HFFc6 (cell line): ENCODE measurements around the gene TMEM92. TPM values are rescaled to one million over a fixed set of nuclear protein-coding genes. Genes with fewer than 3 reads are reported as not detected.
A peak's percentile ranks its signal among the peaks of the same experiment; 100 is the strongest.

Experiments used
- DNase-seq: peaks from one replicate; pipeline ENCODE4 v3.0.0-alpha.2; 2018
- H3K27ac Mint-ChIP-seq: 2 replicates; pipeline ENCODE4 v1.8.0; 2020; ENCODE audit warnings: mild to moderate bottlenecking, mixed read lengths
- H3K27me3 Mint-ChIP-seq: 2 replicates; pipeline ENCODE4 v1.8.0; 2021; ENCODE audit warnings: mild to moderate bottlenecking, moderate library complexity, mixed read lengths; ENCODE audit not compliant: insufficient read depth
- H3K36me3 Mint-ChIP-seq: 2 replicates; pipeline ENCODE4 v1.8.0; 2021; ENCODE audit warnings: low read depth, mixed read lengths
- H3K4me1 Mint-ChIP-seq: 2 replicates; pipeline ENCODE4 v1.8.0; 2020; ENCODE audit warnings: low read depth, mixed read lengths
- H3K4me3 Mint-ChIP-seq: 2 replicates; pipeline ENCODE4 v1.8.0; 2020; ENCODE audit warnings: mild to moderate bottlenecking, moderate library complexity, mixed read lengths
- H3K9me3 Mint-ChIP-seq: 2 replicates; pipeline ENCODE4 v1.8.0; 2020; ENCODE audit warnings: mild to moderate bottlenecking, mixed read lengths
- CTCF ChIP-seq: fragments of 200-600 bp; sonication (generic); IDR thresholded peaks from 2 replicates; pipeline ENCODE4 v1.5.0; 2021; ENCODE audit warnings: antibody characterized with exemption, mild to moderate bottlenecking
- total RNA-seq, 6 experiments: library from RNA; stranded (reverse); fragmentation: NEBNext Ultra II Directional; extraction: Animal tissue kit (Norgen Biotek cat#: 25700); gene quantifications; 2 replicates in 1 of 6; 3 replicates in 5 of 6; pipeline ENCODE4 v1.2.3, GENCODE V29; 2021

TMEM92 gene
- total RNA-seq, 6 experiments from 2014 or later: 0.17 to 0.24 (median 0.18) TPM; not detected in 3

GRCh38 chr17:50304781-50305404 is 30.6 kb downstream of the TMEM92 start:
- H3K4me1 Mint-ChIP-seq: peaks cover 46% of the 10 kb centered on the region
- H3K36me3 Mint-ChIP-seq: no peaks in the 10 kb centered on the region; the same call in 1 of the 2 replicates
- peak overlapping the region; percentile 52 for H3K4me3 Mint-ChIP-seq
- H3K27me3 Mint-ChIP-seq: no peaks in the 10 kb centered on the region
- peak; percentile 13 for DNase-seq
- H3K27ac Mint-ChIP-seq: peak overlapping the region; percentile 48
- no peaks in the 10 kb centered on the region for H3K9me3 Mint-ChIP-seq
- TF ChIP-seq CTCF: no peak

GRCh38 chr17:50307654-50308053 is 33.4 kb downstream of the TMEM92 start:
- Mint-ChIP-seq H3K27ac (no peak overlapping the region; the same call in 1 of the 2 replicates), H3K27me3 (peaks cover 8% of the 10 kb centered on the region), H3K4me3 (no peak overlapping the region), H3K9me3 (no peaks in the 10 kb centered on the region), H3K4me1 (peaks cover 58% of the 10 kb centered on the region), H3K36me3 (no peaks in the 10 kb centered on the region; the same call in 1 of the 2 replicates)
- no peak for DNase-seq
- no peak for TF ChIP-seq CTCF

- no peak for TF ChIP-seq CTCF
- peak; percentile 33 for DNase-seq
- Mint-ChIP-seq H3K4me1 (peaks cover 58% of the 10 kb centered on the region), H3K36me3 (no peaks in the 10 kb centered on the region; the same call in 1 of the 2 replicates), H3K27ac (peak overlapping the region; percentile 69), H3K27me3 (peaks cover 18% of the 10 kb centered on the region), H3K4me3 (peak overlapping the region; percentile 37), H3K9me3 (no peaks in the 10 kb centered on the region)
Observed at GRCh38 chr17:50308666-50309065, 34.4 kb downstream of the TMEM92 start.

- no peaks in the 10 kb centered on the region for H3K9me3 Mint-ChIP-seq
- peaks cover 28% of the 10 kb centered on the region for H3K27me3 Mint-ChIP-seq
- no peak for DNase-seq
- no peak overlapping the region for H3K27ac Mint-ChIP-seq
- no peak for TF ChIP-seq CTCF
- H3K4me3 Mint-ChIP-seq: no peak overlapping the region; the same call in 1 of the 2 replicates
- no peaks in the 10 kb centered on the region; the same call in 1 of the 2 replicates for H3K36me3 Mint-ChIP-seq
- peaks cover 42% of the 10 kb centered on the region for H3K4me1 Mint-ChIP-seq
Observed at GRCh38 chr17:50310455-50311111, 36.3 kb downstream of the TMEM92 start.

GRCh38 chr17:50311112-50311460 is 36.8 kb downstream of the TMEM92 start:
- no peak for DNase-seq
- Mint-ChIP-seq H3K4me3 (no peak overlapping the region), H3K36me3 (no peaks in the 10 kb centered on the region; the same call in 1 of the 2 replicates), H3K27ac (no peak overlapping the region), H3K27me3 (peaks cover 28% of the 10 kb centered on the region), H3K4me1 (peaks cover 38% of the 10 kb centered on the region), H3K9me3 (no peaks in the 10 kb centered on the region)
- TF ChIP-seq CTCF: no peak
